Smooth muscle cell of bladder (primary cell): ENCODE data around the gene CAPRIN1. TPM values are rescaled to one million over a fixed set of nuclear protein-coding genes. Genes with fewer than 3 reads are reported as not detected.

Experiments used
- total RNA-seq: library from RNA; depleted of rRNA; stranded (reverse); fragments of >200 nt; gene quantifications from 2 replicates; pipeline ENCODE4 v1.2.3, GENCODE V29; 2014

The CAPRIN1 gene, protein sequence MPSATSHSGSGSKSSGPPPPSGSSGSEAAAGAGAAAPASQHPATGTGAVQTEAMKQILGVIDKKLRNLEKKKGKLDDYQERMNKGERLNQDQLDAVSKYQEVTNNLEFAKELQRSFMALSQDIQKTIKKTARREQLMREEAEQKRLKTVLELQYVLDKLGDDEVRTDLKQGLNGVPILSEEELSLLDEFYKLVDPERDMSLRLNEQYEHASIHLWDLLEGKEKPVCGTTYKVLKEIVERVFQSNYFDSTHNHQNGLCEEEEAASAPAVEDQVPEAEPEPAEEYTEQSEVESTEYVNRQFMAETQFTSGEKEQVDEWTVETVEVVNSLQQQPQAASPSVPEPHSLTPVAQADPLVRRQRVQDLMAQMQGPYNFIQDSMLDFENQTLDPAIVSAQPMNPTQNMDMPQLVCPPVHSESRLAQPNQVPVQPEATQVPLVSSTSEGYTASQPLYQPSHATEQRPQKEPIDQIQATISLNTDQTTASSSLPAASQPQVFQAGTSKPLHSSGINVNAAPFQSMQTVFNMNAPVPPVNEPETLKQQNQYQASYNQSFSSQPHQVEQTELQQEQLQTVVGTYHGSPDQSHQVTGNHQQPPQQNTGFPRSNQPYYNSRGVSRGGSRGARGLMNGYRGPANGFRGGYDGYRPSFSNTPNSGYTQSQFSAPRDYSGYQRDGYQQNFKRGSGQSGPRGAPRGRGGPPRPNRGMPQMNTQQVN
- total RNA-seq = 145 and 164 TPM in 2 replicates

DNA sequence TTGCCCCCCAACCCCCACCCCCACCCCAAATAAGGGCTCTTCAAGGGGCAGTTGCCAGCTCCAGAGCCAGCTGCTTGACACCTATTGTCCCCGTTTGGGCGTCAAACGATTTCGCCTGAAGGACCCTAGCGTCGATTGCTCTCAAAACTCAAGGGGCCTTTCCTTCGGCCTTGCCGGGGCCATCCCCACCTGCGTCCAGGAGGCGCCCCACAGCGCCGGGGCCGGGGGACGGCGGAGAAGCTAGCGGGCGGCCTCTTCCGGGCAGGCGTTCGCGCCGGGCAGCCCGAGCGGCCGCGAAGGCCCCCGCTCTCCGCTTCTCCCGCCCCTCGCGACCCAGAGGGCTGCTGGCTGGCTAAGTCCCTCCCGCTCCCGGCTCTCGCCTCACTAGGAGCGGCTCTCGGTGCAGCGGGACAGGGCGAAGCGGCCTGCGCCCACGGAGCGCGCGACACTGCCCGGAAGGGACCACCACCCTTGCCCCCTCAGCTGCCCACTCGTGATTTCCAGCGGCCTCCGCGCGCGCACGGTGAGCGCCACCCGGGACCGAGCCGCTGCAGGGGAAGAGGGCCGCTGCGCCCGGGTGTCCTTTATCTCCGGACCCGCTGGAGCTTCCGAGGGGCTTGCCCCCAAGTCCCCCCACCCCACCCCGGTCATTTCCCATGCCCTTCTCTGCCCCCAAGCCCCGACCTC, at the start of gene CAPRIN1:
CAPRIN1 (plus strand) TSS at position 383 of the 687 bp plus-strand sequence. CDS start 690 bp downstream, outside the sequence.

DNA sequence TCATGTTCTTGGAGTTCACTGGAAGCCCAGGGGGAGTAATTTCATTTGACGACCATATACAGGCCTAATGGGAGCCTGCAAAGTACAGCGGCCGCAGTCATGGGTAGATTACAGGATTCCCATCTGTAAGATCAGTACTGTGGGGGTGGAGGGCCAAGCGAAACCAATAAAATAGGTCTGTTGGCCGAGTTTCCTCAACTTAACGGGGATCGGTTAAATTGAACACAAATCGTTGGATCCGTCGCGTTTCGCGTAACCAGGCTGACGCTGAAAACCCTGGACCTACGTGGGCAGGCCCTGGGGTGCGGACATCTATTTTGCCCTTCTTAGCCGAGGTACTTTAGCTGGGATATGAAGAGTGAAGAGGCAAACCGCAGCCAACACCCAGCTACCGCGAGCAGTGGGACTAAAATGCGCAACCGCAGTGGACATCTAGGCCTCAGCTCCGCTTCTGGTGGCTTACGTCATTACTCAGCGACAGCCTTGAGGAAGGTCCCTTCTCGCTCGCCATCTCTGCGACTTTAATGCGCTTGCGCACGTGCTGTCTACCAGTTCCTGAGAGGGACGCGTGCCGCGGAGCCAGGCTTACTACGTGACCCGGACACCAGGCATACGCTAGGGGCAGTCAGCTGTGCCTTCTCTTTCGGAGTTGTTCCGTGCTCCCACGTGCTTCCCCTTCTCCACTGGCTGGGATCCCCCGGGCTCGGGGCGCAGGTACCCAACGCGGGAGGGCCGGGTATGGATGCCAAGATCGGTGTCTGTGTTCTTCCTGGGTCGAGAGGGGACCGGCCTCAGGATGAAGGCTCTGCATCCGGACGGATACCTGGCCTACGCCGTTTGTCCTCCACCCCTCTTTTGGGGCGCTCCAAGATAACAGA, 53.8 kb downstream of the CAPRIN1 start, which contains the start of gene NAT10:
NAT10 (plus strand) TSS at position 551 of the 878 bp plus-strand sequence. CDS start 2,597 bp downstream, outside the sequence.

Other genes with a start within 250 kb of the CAPRIN1 start
- gene LMO2, start 159.7 kb upstream of the CAPRIN1 start, total RNA-seq = 0.09 and 0.14 TPM in 2 replicates
- gene NAT10, start 53.9 kb downstream of the CAPRIN1 start, total RNA-seq = 13.1 and 17.5 TPM in 2 replicates